SK-N-SH (cell line): Measurements from ENCODE around the gene MYOCD. TPM values are rescaled to one million over a fixed set of nuclear protein-coding genes. Genes with fewer than 3 reads are reported as not detected.
A peak's percentile ranks its signal among the peaks of the same experiment; 100 is the strongest.

Source experiments
- CTCF ChIA-PET: fragments of 300-600, 350-600 bp; formaldehyde crosslinking; extraction: SDS; loops from one replicate; lab custom pipeline; 2021; lab: Yijun Ruan, JAX
- POLR2A ChIA-PET: fragments of 350-600 bp; sonication (Branson Sonifier 250); formaldehyde crosslinking; extraction: SDS; loops from one replicate; lab custom pipeline; 2020; ENCODE audit warnings: antibody characterized with exemption, inconsistent platforms; lab: Yijun Ruan, JAX
- DNase-seq: peaks from one replicate; pipeline ENCODE4 v3.0.0; 2012
- H2AFZ ChIP-seq: fragments of 200-600 bp; sonication (generic); 2 replicates; pipeline ENCODE4 v1.8.1; 2016; ENCODE audit warnings: antibody characterized with exemption, mild to moderate bottlenecking, low read depth
- H3F3A ChIP-seq: fragments of 200-600 bp; sonication (generic); replicated peaks from 2 replicates; pipeline ENCODE3; 2016; ENCODE audit warnings: antibody characterized with exemption, mild to moderate bottlenecking; ENCODE audit not compliant: insufficient read depth
- H3K27ac ChIP-seq, 2 experiments: fragments of 200-500 bp in 1 of 2; fragments of 200-600 bp in 1 of 2; sonication (Bioruptor generic) in 1 of 2; sonication (generic), shearing (Covaris generic) in 1 of 2; 2 replicates each; pipeline versions ENCODE4 v1.5.1 to v1.6.1; 2014 to 2016; ENCODE audit warnings: low read depth in 2 of 2, inconsistent platforms in 1 of 2, low read length in 1 of 2, mild to moderate bottlenecking in 1 of 2, mixed read lengths in 1 of 2
- H3K27me3 ChIP-seq: fragments of 200-600 bp; sonication (generic), shearing (Covaris generic); 2 replicates; pipeline ENCODE4 v1.6.1; 2016; ENCODE audit warnings: mixed run types; ENCODE audit not compliant: insufficient read depth
- H3K36me3 ChIP-seq, 2 experiments: fragments of 200-500 bp in 1 of 2; fragments of 200-600 bp in 1 of 2; sonication (Bioruptor generic) in 1 of 2; sonication (generic) in 1 of 2; replicated peaks in 1 of 2; 2 replicates each; pipeline versions ENCODE3 to v1.5.1; 2014 to 2016; ENCODE audit warnings: low read length in 1 of 2, mild to moderate bottlenecking in 1 of 2; ENCODE audit not compliant: insufficient read depth in 2 of 2, control insufficient read depth in 1 of 2
- H3K4me1 ChIP-seq, 2 experiments: fragments of 200-500 bp in 1 of 2; fragments of 200-600 bp in 1 of 2; sonication (Bioruptor generic) in 1 of 2; sonication (generic), shearing (Covaris generic) in 1 of 2; 2 replicates each; pipeline versions ENCODE4 v1.5.1 to v1.6.1; 2014 to 2016; ENCODE audit warnings: low read depth in 1 of 2, low read length in 1 of 2, mixed run types in 1 of 2; ENCODE audit not compliant: insufficient read depth in 2 of 2, control insufficient read depth in 1 of 2
- H3K4me2 ChIP-seq: fragments of 200-600 bp; sonication (generic), shearing (Covaris generic); 2 replicates; pipeline ENCODE4 v1.6.1; 2017; ENCODE audit warnings: mixed run types
- H3K4me3 ChIP-seq, 2 experiments: fragments of 200-500 bp in 1 of 2; fragments of 200-600 bp in 1 of 2; sonication (Bioruptor generic) in 1 of 2; sonication (generic), shearing (Covaris generic) in 1 of 2; 2 replicates each; pipeline versions ENCODE4 v1.5.1 to v1.8.1; 2014 to 2016; ENCODE audit warnings: low read depth in 2 of 2, inconsistent platforms in 1 of 2, low read length in 1 of 2, mild to moderate bottlenecking in 1 of 2, mixed read lengths in 1 of 2, moderate library complexity in 1 of 2
- H3K79me2 ChIP-seq: fragments of 200-600 bp; sonication (generic); 2 replicates; pipeline ENCODE4 v1.8.1; 2017; ENCODE audit warnings: mild to moderate bottlenecking; ENCODE audit not compliant: insufficient read depth
- H3K9ac ChIP-seq: fragments of 200-600 bp; sonication (generic); 2 replicates; pipeline ENCODE4 v1.6.1; 2017; ENCODE audit warnings: mixed run types
- H3K9me2 ChIP-seq: fragments of 200-600 bp; sonication (generic); 2 replicates; pipeline ENCODE4 v1.6.1; 2017; ENCODE audit warnings: mixed run types
- H3K9me3 ChIP-seq: fragments of 200-600 bp; sonication (generic); 2 replicates; pipeline ENCODE4 v1.6.1; 2017; ENCODE audit warnings: mixed run types, mild to moderate bottlenecking, moderate library complexity
- H4K20me1 ChIP-seq: fragments of 200-600 bp; sonication (generic); 2 replicates; pipeline ENCODE4 v1.6.1; 2017; ENCODE audit warnings: mild to moderate bottlenecking, mixed run types; ENCODE audit not compliant: insufficient read depth
- EZH2phosphoT487 ChIP-seq: fragments of 200-600 bp; sonication (generic); IDR thresholded peaks from 2 replicates; pipeline ENCODE4 v1.6.1; 2017; ENCODE audit warnings: low read depth, mixed run types, mild to moderate bottlenecking, antibody characterized with exemption, moderate library complexity, borderline replicate concordance
- FOSL2 ChIP-seq: IDR thresholded peaks from 2 replicates; pipeline ENCODE4 v1.4.0; 2012; ENCODE audit warnings: low read depth, mild to moderate bottlenecking, moderate library complexity, borderline replicate concordance
- GABPA ChIP-seq: IDR thresholded peaks from 2 replicates; pipeline ENCODE4 v1.4.0; 2012; ENCODE audit warnings: low read depth, mild to moderate bottlenecking
- JUND ChIP-seq: IDR thresholded peaks from 2 replicates; pipeline ENCODE4 v1.4.0; 2012
- MAX ChIP-seq: IDR thresholded peaks from 2 replicates; pipeline ENCODE4 v1.4.0; 2012; ENCODE audit warnings: low read depth
- MXI1 ChIP-seq: IDR thresholded peaks from 2 replicates; pipeline ENCODE4 v1.6.1; 2012; ENCODE audit warnings: mild to moderate bottlenecking, low read depth, low read length, improper control_type of control experiment
- NFIC ChIP-seq: IDR thresholded peaks from 2 replicates; pipeline ENCODE4 v1.4.0; 2012; ENCODE audit warnings: borderline replicate concordance
- NRF1 ChIP-seq: IDR thresholded peaks from 2 replicates; pipeline ENCODE4 v1.6.1; 2012; ENCODE audit warnings: low read depth, mild to moderate bottlenecking, low read length
- RAD21 ChIP-seq: IDR thresholded peaks from 2 replicates; pipeline ENCODE4 v1.6.1; 2012; ENCODE audit warnings: mild to moderate bottlenecking, low read length
- RFX5 ChIP-seq: IDR thresholded peaks from 2 replicates; pipeline ENCODE4 v1.6.1; 2012; ENCODE audit warnings: mild to moderate bottlenecking, improper control_type of control experiment, low read length
- RXRA ChIP-seq: IDR thresholded peaks from 2 replicates; pipeline ENCODE4 v1.4.0; 2012; ENCODE audit warnings: low read depth, mild to moderate bottlenecking, borderline replicate concordance
- SMC3 ChIP-seq: IDR thresholded peaks from 2 replicates; pipeline ENCODE4 v1.6.1; 2012; ENCODE audit warnings: low read depth, low read length, improper control_type of control experiment
- TEAD4 ChIP-seq: IDR thresholded peaks from 2 replicates; pipeline ENCODE4 v1.4.0; 2012; ENCODE audit warnings: mild to moderate bottlenecking, borderline replicate concordance; ENCODE audit not compliant: insufficient read depth
- USF1 ChIP-seq: IDR thresholded peaks from 2 replicates; pipeline ENCODE4 v1.4.0; 2012; ENCODE audit warnings: low read depth, borderline replicate concordance
- USF2 ChIP-seq: fragments of 150-350 bp; IDR thresholded peaks from 2 replicates; pipeline ENCODE4 v1.6.1; 2017; ENCODE audit warnings: antibody characterized with exemption, low read length, low read depth, borderline replicate concordance
- YY1 ChIP-seq: IDR thresholded peaks from 2 replicates; pipeline ENCODE4 v1.4.0; 2012; ENCODE audit warnings: low read depth, mild to moderate bottlenecking
- ZBTB33 ChIP-seq: IDR thresholded peaks from 2 replicates; pipeline ENCODE4 v1.4.0; 2012; ENCODE audit warnings: low read depth, borderline replicate concordance
- WGBS: methylation state at CpG from one replicate; pipeline ENCODE4 v1.1.6; 2017; ENCODE audit warnings: low lambda C conversion rate; 5-methylcytosine and 5-hydroxymethylcytosine counted together
- polyA plus RNA-seq, 3 experiments: library from polyadenylated mRNA; depleted of rRNA; stranded (reverse); fragments of >200 nt; gene quantifications; 2 replicates each; pipeline ENCODE4 v1.2.3, GENCODE V29; 2012

MYOCD gene
- polyA plus RNA-seq (2012; rRNA removed), result not detected in 2 replicates
- not detected in 2 replicates for polyA plus RNA-seq (2012; cell fraction: cytosol; rRNA removed)
- not detected in 2 replicates for polyA plus RNA-seq (2012; cell fraction: nucleus; rRNA removed)

- WGBS, result 3% methylated on average over 39 of the region's 78 CpGs
- Histone ChIP-seq H3K27me3 (peaks cover 77% of the 10 kb centered on the region), H3K9me3 (no peaks in the 10 kb centered on the region), H3K36me3 (no peaks in the 10 kb centered on the region), H3K4me1 (no peaks in the 10 kb centered on the region), H3F3A (no peaks in the 10 kb centered on the region), H3K4me2 (peak within 1 kb of the TSS; percentile 74), H4K20me1 (no peaks in the 10 kb centered on the region), H3K4me3 (peak within 1 kb of the TSS; percentile 19 to 52; a peak in 3 of 4 replicates), H3K27ac (no peak within 1 kb of the TSS), H3K79me2 (no peaks in the 10 kb centered on the region), H3K9me2 (no peaks in the 10 kb centered on the region), H2AFZ (no peak within 1 kb of the TSS)
- DNase-seq, result peak; percentile 28
- ChIA-PET POLR2A (no interaction called here), CTCF (interaction anchor here (1.0 kb wide), 1 partner anchor 411 kb away, joined by 3 read pairs; no protein-coding TSS in a partner anchor)
- no peak for TF ChIP-seq SMC3
- peak; percentile 65; the same call in 1 of the 2 replicates for TF ChIP-seq EZH2phosphoT487
- TF ChIP-seq, all 33 proteins: peak for 1
- H3K9ac ChIP-seq, result no peak within 1 kb of the TSS
These were observed at the start of gene MYOCD for GRCh38 chr17:12665263-12666210. TSS of gene MYOCD (plus strand) at chr17:12665890. CDS start at chr17:12666189, 299 bp downstream.

GRCh38 chr17:12616161-12616560, 49.5 kb upstream of the MYOCD start:
- Histone ChIP-seq H3K27ac (no peak overlapping the region), H3K4me1 (no peaks in the 10 kb centered on the region), H3K9me3 (no peaks in the 10 kb centered on the region), H3K4me2 (no peak overlapping the region), H3K79me2 (no peaks in the 10 kb centered on the region), H3K9ac (no peak overlapping the region), H3K9me2 (no peaks in the 10 kb centered on the region), H2AFZ (no peak overlapping the region), H3K36me3 (no peaks in the 10 kb centered on the region), H4K20me1 (no peaks in the 10 kb centered on the region), H3K27me3 (no peaks in the 10 kb centered on the region), H3K4me3 (no peak overlapping the region), H3F3A (no peaks in the 10 kb centered on the region)
- POLR2A ChIA-PET, result no interaction called here
- DNase-seq, result no peak
- CTCF ChIA-PET, result no interaction called here
- TF ChIP-seq FOSL2 (no peak), YY1 (no peak), RXRA (no peak), JUND (no peak), USF1 (no peak), MAX (no peak), TEAD4 (no peak), NRF1 (no peak), ZBTB33 (no peak), USF2 (no peak), GABPA (no peak), NFIC (no peak), SMC3 (no peak), RFX5 (no peak), MXI1 (no peak), RAD21 (no peak)
- 16% methylated on average over 2 of the region's 2 CpGs for WGBS
